CD4-positive, alpha-beta T cell treated with Interleukin-17A for 4 hours (primary cell): ENCODE results near the gene SLC14A1.

Source experiments
- DNase-seq: peaks from one replicate; pipeline ENCODE4 v3.0.0-alpha.2; 2020; ENCODE audit warnings: mixed read lengths

SLC14A1 gene

GRCh38 chr18:45723567-45724355 is at the start of gene SLC14A1:
SLC14A1 (plus strand) TSS chr18:45724181; CDS start chr18:45730321, 6,140 bp downstream.
- DNase-seq: no peak

- DNase-seq: no peak
Observed at GRCh38 chr18:45677276-45677807, 46.6 kb upstream of the SLC14A1 start.

- no peak for DNase-seq
Observed at GRCh38 chr18:45678441-45678840, 45.5 kb upstream of the SLC14A1 start.

GRCh38 chr18:45678850-45679249 is 45.1 kb upstream of the SLC14A1 start:
- DNase-seq: no peak

GRCh38 chr18:45680066-45680690 is 43.8 kb upstream of the SLC14A1 start:
- no peak for DNase-seq

- DNase-seq: no peak
Observed at GRCh38 chr18:45682181-45682580, 41.8 kb upstream of the SLC14A1 start.

GRCh38 chr18:45684341-45685115 is 39.5 kb upstream of the SLC14A1 start:
- no peak for DNase-seq

GRCh38 chr18:45686891-45687611 is 36.9 kb upstream of the SLC14A1 start:
- peak; percentile 61 for DNase-seq

GRCh38 chr18:45687621-45688020 is 36.4 kb upstream of the SLC14A1 start:
- DNase-seq: peak; percentile 47

- no peak for DNase-seq
Observed at GRCh38 chr18:45688113-45688512, 35.9 kb upstream of the SLC14A1 start.

GRCh38 chr18:45688833-45689232 is 35.1 kb upstream of the SLC14A1 start:
- peak; percentile 87 for DNase-seq

- no peak for DNase-seq
Observed at GRCh38 chr18:45689396-45689795, 34.6 kb upstream of the SLC14A1 start.

- peak; percentile 88 for DNase-seq
Observed at GRCh38 chr18:45690975-45691815, 32.8 kb upstream of the SLC14A1 start.

- DNase-seq: no peak
Observed at GRCh38 chr18:45691816-45692179, 32.2 kb upstream of the SLC14A1 start.

- no peak for DNase-seq
Observed at GRCh38 chr18:45702708-45703265, 21.2 kb upstream of the SLC14A1 start.

- no peak for DNase-seq
Observed at GRCh38 chr18:45708831-45709230, 15.2 kb upstream of the SLC14A1 start.

GRCh38 chr18:45712061-45712460 is 11.9 kb upstream of the SLC14A1 start:
- DNase-seq: no peak

GRCh38 chr18:45713239-45713638 is 10.7 kb upstream of the SLC14A1 start:
- no peak for DNase-seq

GRCh38 chr18:45715212-45715780 is 8.7 kb upstream of the SLC14A1 start:
- no peak for DNase-seq

GRCh38 chr18:45719106-45719505 is 4.9 kb upstream of the SLC14A1 start:
- no peak for DNase-seq

GRCh38 chr18:45722899-45723298 is 1.1 kb upstream of the SLC14A1 start:
- DNase-seq: peak; percentile 70
